Measurements from ENCODE around the gene RANGRF.

DNA sequence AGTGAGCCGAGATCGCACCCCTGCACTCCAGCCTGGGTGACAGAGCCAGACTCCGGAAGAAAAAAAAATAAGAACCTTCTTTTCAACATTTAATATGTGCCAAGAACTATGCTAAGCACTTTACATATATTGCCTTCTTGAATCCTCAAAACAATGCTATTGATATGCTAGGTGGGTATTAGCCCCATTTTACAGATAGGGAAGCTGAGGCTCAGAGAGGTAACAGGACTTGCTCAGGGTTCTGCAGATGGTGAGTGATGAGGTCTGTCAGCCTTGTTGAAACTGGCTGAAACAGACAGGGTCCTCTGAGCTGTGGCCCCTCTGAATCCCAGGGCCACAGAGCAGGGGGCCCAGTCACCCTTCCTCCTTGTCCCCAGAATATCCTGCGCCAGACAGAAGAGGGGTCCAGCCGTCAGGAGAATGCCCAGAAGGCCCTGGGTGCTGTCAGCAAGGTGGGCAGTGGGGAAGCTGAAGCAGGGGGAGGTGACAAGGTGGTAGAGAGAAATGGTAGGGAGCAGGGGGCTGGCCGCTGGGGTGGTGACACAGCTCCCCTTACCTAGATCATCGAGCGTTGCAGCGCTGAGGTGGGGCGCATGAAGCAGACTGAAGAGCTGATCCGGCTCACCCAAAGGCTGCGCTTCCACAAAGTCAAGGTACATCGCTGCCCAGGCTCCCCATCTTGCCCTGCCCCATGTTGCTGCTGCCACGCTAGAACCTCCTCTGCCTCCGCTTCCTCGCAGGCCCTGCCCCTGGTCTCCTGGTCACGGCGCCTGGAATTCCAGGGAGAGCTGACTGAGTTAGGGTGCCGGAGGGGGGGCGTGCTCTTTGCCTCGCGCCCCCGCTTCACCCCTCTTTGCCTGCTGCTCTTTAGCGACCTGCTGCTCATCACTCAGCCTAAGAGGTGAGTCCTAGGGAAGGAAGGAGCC, 29.8 kb downstream of the RANGRF start:
- TF ChIP-seq TBP (optimal IDR thresholded peaks at IDR 0.05; ENCODE audit: low read depth, low read length) (no peak), PHF20 (IDR thresholded peaks at IDR 0.05; ENCODE audit: partially characterized antibody) (no peak), MAFG (tag; conservative IDR thresholded peaks at IDR 0.05) (no peak), FOXM1 (IDR thresholded peaks at IDR 0.05; ENCODE audit: low read depth) (no peak), FOXM1 (CRISPR knock-in tag; IDR thresholded peaks at IDR 0.05; ENCODE audit: low read depth) (no peak), ZKSCAN8 (CRISPR knock-in tag; IDR thresholded peaks at IDR 0.05) (no peak), BMI1 (IDR thresholded peaks at IDR 0.05; ENCODE audit: low read length) (no peak)
- TF ChIP-seq, protein P1, sequence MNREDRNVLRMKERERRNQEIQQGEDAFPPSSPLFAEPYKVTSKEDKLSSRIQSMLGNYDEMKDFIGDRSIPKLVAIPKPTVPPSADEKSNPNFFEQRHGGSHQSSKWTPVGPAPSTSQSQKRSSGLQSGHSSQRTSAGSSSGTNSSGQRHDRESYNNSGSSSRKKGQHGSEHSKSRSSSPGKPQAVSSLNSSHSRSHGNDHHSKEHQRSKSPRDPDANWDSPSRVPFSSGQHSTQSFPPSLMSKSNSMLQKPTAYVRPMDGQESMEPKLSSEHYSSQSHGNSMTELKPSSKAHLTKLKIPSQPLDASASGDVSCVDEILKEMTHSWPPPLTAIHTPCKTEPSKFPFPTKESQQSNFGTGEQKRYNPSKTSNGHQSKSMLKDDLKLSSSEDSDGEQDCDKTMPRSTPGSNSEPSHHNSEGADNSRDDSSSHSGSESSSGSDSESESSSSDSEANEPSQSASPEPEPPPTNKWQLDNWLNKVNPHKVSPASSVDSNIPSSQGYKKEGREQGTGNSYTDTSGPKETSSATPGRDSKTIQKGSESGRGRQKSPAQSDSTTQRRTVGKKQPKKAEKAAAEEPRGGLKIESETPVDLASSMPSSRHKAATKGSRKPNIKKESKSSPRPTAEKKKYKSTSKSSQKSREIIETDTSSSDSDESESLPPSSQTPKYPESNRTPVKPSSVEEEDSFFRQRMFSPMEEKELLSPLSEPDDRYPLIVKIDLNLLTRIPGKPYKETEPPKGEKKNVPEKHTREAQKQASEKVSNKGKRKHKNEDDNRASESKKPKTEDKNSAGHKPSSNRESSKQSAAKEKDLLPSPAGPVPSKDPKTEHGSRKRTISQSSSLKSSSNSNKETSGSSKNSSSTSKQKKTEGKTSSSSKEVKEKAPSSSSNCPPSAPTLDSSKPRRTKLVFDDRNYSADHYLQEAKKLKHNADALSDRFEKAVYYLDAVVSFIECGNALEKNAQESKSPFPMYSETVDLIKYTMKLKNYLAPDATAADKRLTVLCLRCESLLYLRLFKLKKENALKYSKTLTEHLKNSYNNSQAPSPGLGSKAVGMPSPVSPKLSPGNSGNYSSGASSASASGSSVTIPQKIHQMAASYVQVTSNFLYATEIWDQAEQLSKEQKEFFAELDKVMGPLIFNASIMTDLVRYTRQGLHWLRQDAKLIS (CRISPR knock-in tag; IDR thresholded peaks at IDR 0.05), result no peak

Measured in K562 (cell line).